GM12878 (cell line): Measurements from ENCODE around the gene CGB2.
"Not testable (repeated sequence)": the region's sequence is repeated elsewhere in the genome, so short reads cannot be mapped to it uniquely, and the experiment has no call there.

ENCODE experiments used
- CBX5 ChIP-seq: sonication (generic); IDR thresholded peaks from 2 replicates; pipeline ENCODE4 v1.6.1; 2016; ENCODE audit warnings: low read depth, moderate library complexity, mild to moderate bottlenecking, inconsistent platforms
- CREM ChIP-seq: IDR thresholded peaks from 2 replicates; pipeline ENCODE4 v1.6.1; 2014; ENCODE audit warnings: antibody characterized with exemption, low read depth
- POLR2A ChIP-seq: IDR thresholded peaks from 2 replicates; pipeline ENCODE4 v1.6.1; 2011; ENCODE audit warnings: low read depth, mild to moderate bottlenecking, low read length
- POLR2AphosphoS5 ChIP-seq: IDR thresholded peaks from 2 replicates; pipeline ENCODE4 v1.6.1; 2011; ENCODE audit warnings: mild to moderate bottlenecking, low read length, inconsistent platforms
- SMC3 ChIP-seq: IDR thresholded peaks from 2 replicates; pipeline ENCODE4 v1.6.1; 2011; ENCODE audit warnings: low read length, improper control_type of control experiment, borderline replicate concordance
- SPI1 ChIP-seq: IDR thresholded peaks from 2 replicates; pipeline ENCODE4 v1.6.1; 2011; ENCODE audit warnings: low read depth, mild to moderate bottlenecking, low read length, moderate library complexity, borderline replicate concordance; ENCODE audit not compliant: insufficient read depth
- TF ChIP-seq, protein P1 (sequence below), 3 experiments: IDR thresholded peaks in 2 of 3; conservative IDR thresholded peaks in 1 of 3; 2 replicates each; pipeline ENCODE4 v1.5.1; 2011; ENCODE audit warnings: low read depth in 3 of 3, low read length in 3 of 3, mild to moderate bottlenecking in 3 of 3, control low read depth in 2 of 3, moderate library complexity in 2 of 3, inconsistent platforms in 1 of 3, mixed read lengths in 1 of 3; ENCODE audit not compliant: control insufficient read depth in 2 of 3, insufficient read depth in 1 of 3; ENCODE audit errors: extremely low read depth in 1 of 3
- TF ChIP-seq, protein P2 (sequence below): IDR thresholded peaks from 2 replicates; pipeline ENCODE4 v1.6.1; 2012; ENCODE audit warnings: mild to moderate bottlenecking, low read depth, low read length

DNA sequence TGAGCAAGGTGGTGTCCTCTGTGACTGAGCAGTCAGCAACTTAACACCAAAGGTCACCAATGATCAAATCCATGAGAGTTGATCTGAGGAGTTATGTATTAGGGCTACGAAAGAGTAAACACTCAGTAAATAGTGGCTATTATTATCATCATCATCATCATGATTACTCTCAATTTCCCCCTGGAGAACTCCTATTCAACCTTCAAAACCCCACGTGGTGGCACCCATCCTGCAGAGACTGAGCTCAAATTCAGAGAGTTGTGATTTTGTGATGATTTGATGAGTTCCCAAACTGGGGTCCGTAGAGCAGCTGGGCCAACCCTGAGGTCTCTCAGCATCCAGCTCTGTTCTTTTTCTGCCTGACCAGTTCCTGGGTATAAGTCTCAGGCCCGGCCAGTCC lies 18.1 kb downstream of the CGB2 start:
- not testable (repeated sequence) for TF ChIP-seq CBX5, SPI1, SMC3, POLR2A, CREM, POLR2AphosphoS5
- TF ChIP-seq, protein P1, sequence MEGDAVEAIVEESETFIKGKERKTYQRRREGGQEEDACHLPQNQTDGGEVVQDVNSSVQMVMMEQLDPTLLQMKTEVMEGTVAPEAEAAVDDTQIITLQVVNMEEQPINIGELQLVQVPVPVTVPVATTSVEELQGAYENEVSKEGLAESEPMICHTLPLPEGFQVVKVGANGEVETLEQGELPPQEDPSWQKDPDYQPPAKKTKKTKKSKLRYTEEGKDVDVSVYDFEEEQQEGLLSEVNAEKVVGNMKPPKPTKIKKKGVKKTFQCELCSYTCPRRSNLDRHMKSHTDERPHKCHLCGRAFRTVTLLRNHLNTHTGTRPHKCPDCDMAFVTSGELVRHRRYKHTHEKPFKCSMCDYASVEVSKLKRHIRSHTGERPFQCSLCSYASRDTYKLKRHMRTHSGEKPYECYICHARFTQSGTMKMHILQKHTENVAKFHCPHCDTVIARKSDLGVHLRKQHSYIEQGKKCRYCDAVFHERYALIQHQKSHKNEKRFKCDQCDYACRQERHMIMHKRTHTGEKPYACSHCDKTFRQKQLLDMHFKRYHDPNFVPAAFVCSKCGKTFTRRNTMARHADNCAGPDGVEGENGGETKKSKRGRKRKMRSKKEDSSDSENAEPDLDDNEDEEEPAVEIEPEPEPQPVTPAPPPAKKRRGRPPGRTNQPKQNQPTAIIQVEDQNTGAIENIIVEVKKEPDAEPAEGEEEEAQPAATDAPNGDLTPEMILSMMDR (IDR thresholded peaks at IDR 0.05 in 2 of 3, conservative IDR thresholded peaks at IDR 0.05 in 1 of 3; ENCODE audit: control insufficient read depth in 2 of 3, extremely low read depth in 1 of 3, insufficient read depth in 1 of 3, low read depth in 3 of 3, low read length in 3 of 3): not testable (repeated sequence)
- TF ChIP-seq, protein P2, sequence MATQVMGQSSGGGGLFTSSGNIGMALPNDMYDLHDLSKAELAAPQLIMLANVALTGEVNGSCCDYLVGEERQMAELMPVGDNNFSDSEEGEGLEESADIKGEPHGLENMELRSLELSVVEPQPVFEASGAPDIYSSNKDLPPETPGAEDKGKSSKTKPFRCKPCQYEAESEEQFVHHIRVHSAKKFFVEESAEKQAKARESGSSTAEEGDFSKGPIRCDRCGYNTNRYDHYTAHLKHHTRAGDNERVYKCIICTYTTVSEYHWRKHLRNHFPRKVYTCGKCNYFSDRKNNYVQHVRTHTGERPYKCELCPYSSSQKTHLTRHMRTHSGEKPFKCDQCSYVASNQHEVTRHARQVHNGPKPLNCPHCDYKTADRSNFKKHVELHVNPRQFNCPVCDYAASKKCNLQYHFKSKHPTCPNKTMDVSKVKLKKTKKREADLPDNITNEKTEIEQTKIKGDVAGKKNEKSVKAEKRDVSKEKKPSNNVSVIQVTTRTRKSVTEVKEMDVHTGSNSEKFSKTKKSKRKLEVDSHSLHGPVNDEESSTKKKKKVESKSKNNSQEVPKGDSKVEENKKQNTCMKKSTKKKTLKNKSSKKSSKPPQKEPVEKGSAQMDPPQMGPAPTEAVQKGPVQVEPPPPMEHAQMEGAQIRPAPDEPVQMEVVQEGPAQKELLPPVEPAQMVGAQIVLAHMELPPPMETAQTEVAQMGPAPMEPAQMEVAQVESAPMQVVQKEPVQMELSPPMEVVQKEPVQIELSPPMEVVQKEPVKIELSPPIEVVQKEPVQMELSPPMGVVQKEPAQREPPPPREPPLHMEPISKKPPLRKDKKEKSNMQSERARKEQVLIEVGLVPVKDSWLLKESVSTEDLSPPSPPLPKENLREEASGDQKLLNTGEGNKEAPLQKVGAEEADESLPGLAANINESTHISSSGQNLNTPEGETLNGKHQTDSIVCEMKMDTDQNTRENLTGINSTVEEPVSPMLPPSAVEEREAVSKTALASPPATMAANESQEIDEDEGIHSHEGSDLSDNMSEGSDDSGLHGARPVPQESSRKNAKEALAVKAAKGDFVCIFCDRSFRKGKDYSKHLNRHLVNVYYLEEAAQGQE: not testable (repeated sequence)
